ENCODE measurements around the gene CNTNAP4.

The CNTNAP4 gene

DNA sequence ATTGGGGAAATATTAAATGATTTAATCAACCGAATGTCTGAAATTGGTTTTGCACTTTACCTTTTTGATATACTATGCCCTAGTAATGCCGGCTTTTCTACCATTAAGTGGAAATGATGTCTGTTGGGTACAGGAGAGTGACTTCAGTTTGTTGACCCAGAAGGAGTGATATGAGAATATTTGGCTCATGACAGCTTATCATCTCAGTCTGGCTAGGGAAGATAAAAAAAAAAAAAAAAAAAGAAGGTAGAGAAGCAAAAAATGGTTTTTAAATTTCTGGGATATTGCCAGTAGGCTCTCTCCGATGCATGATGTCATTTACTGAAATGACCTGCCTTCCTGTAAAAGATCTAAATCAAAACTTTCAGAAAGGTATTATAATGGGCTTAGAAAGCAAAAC lies 69.0 kb downstream of the CNTNAP4 start:
- H3K27me3 ChIP-seq (ENCODE audit: control insufficient read depth in 5 of 5, insufficient read depth in 4 of 5, low read length in 5 of 5), result no peaks in the 10 kb centered on the region
- H3K4me1 ChIP-seq (ENCODE audit: control insufficient read depth in 5 of 5, insufficient read depth in 5 of 5, low read length in 5 of 5), result peaks cover 0 to 26% (median 20%) of the 10 kb centered on the region in 5 donors

DNA sequence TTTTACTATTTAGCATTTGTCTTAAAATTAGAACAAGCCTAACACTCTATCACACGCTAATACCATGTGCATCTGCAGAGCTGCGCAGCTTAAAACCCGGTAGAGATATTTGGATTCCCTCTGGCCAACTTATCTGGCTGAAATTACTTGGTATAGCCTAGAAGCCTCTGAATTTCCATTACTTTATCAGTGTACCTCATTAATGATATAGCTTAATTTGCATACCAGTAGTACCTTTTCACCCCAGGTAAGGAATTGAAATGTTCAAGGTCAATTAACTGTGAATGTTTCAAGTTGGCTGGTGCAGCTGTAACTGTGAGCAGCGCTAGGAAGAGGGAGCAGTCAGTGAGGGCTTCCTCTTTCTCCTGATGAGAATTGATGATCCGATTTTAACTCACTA lies 74.2 kb downstream of the CNTNAP4 start:
- H3K27ac ChIP-seq (ENCODE audit: low read depth, low read length), result no peak overlapping the region
- no peak overlapping the region for H3K9ac ChIP-seq (ENCODE audit: low read length in 5 of 5)
- H3K4me3 ChIP-seq (ENCODE audit: low read depth in 1 of 5, low read length in 5 of 5), result no peak overlapping the region
- no peaks in the 10 kb centered on the region for H3K4me1 ChIP-seq (ENCODE audit: control insufficient read depth in 5 of 5, insufficient read depth in 5 of 5, low read length in 5 of 5)
- H3K36me3 ChIP-seq (ENCODE audit: control insufficient read depth in 5 of 5, insufficient read depth in 5 of 5, low read length in 5 of 5), result no peaks in the 10 kb centered on the region
- no peaks in the 10 kb centered on the region for H3K9me3 ChIP-seq (ENCODE audit: control insufficient read depth in 5 of 5, low read length in 5 of 5)
- H3K27me3 ChIP-seq (ENCODE audit: control insufficient read depth in 5 of 5, insufficient read depth in 4 of 5, low read length in 5 of 5), result no peaks in the 10 kb centered on the region

More for the DNA sequence above, 69.0 kb downstream of the CNTNAP4 start:
- Histone ChIP-seq H3K9ac (ENCODE audit: low read length in 5 of 5) (no peak overlapping the region), H3K4me3 (ENCODE audit: low read depth in 1 of 5, low read length in 5 of 5) (no peak overlapping the region), H3K27ac (ENCODE audit: low read depth, low read length) (no peak overlapping the region), H3K36me3 (ENCODE audit: control insufficient read depth in 5 of 5, insufficient read depth in 5 of 5, low read length in 5 of 5) (no peaks in the 10 kb centered on the region), H3K9me3 (ENCODE audit: control insufficient read depth in 5 of 5, low read length in 5 of 5) (no peaks in the 10 kb centered on the region)

DNA sequence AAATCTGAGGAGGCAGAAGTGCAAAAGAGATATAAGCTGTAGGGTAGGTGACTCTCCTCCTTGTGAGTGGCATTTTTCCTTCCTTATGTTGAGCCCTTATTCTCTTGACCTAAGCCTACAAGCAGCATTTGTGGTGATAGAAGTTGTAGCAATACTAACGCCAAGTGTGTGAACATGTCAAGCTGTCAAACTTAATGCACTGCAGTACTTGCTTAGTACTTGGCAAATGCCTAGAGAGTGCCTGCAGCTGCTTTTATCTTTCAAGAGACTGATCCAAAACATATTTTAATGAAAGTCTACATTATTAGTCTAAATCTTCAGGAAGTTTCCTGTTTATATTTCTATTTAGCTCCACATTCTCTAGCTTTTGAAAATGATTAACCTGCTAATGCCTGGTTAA lies 83.2 kb downstream of the CNTNAP4 start:
- Histone ChIP-seq H3K4me1 (ENCODE audit: control insufficient read depth in 5 of 5, insufficient read depth in 5 of 5, low read length in 5 of 5) (peaks cover 0 to 13% (median 0%) of the 10 kb centered on the region in 5 donors), H3K4me3 (ENCODE audit: low read depth in 1 of 5, low read length in 5 of 5) (no peak overlapping the region), H3K9me3 (ENCODE audit: control insufficient read depth in 5 of 5, low read length in 5 of 5) (no peaks in the 10 kb centered on the region), H3K27me3 (ENCODE audit: control insufficient read depth in 5 of 5, insufficient read depth in 4 of 5, low read length in 5 of 5) (no peaks in the 10 kb centered on the region), H3K36me3 (ENCODE audit: control insufficient read depth in 5 of 5, insufficient read depth in 5 of 5, low read length in 5 of 5) (no peaks in the 10 kb centered on the region), H3K9ac (ENCODE audit: low read length in 5 of 5) (no peak overlapping the region), H3K27ac (ENCODE audit: low read depth, low read length) (no peak overlapping the region)

DNA sequence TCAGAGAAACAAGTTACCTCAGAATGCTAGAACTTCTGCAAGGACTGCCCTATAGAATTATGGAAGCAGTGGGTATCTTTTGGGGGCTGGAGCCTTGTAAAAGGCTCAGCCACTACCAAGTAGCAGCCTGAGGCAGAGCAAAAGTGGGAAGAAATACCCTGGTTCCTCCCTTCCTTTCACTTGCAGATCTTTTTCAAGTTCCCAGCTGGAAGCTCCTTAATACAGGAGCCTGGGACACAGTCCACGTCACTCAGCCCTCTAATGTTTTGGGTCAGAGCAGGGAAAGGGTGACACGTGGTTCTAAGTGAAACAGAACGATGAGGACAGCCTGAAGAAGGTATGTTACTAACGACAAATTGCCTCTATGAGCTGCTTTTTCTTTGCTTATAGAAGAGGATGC lies 93.1 kb downstream of the CNTNAP4 start:
- no peak overlapping the region for H3K9ac ChIP-seq (ENCODE audit: low read length in 5 of 5)
- no peak overlapping the region for H3K27ac ChIP-seq (ENCODE audit: low read depth, low read length)
- H3K4me1 ChIP-seq (ENCODE audit: control insufficient read depth in 5 of 5, insufficient read depth in 5 of 5, low read length in 5 of 5), result no peaks in the 10 kb centered on the region
- H3K36me3 ChIP-seq (ENCODE audit: control insufficient read depth in 5 of 5, insufficient read depth in 5 of 5, low read length in 5 of 5), result no peaks in the 10 kb centered on the region
- no peaks in the 10 kb centered on the region for H3K9me3 ChIP-seq (ENCODE audit: control insufficient read depth in 5 of 5, low read length in 5 of 5)
- no peak overlapping the region for H3K4me3 ChIP-seq (ENCODE audit: low read depth in 1 of 5, low read length in 5 of 5)
- no peaks in the 10 kb centered on the region for H3K27me3 ChIP-seq (ENCODE audit: control insufficient read depth in 5 of 5, insufficient read depth in 4 of 5, low read length in 5 of 5)

DNA sequence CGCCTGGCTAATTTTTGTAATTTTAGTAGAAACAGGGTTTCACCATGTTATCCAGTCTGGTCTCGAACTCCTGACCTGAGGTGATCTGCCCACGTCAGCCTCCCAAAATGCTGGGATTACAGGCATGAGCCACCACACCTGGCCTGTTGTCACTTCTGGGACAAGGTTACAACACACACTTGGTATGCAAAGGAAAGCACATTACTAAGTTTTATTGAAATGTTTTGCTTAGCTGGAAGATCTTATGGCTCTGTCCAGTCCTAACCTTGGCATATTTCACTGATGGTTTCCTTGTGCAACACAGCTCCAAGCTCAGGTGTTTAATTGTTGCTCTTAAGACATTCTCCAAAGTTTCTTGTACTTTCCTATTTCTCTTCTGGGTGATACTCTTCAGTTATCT lies 94.2 kb downstream of the CNTNAP4 start:
- Histone ChIP-seq H3K9ac (ENCODE audit: low read length in 5 of 5) (no peak overlapping the region), H3K4me1 (ENCODE audit: control insufficient read depth in 5 of 5, insufficient read depth in 5 of 5, low read length in 5 of 5) (no peaks in the 10 kb centered on the region), H3K27me3 (ENCODE audit: control insufficient read depth in 5 of 5, insufficient read depth in 4 of 5, low read length in 5 of 5) (no peaks in the 10 kb centered on the region), H3K36me3 (ENCODE audit: control insufficient read depth in 5 of 5, insufficient read depth in 5 of 5, low read length in 5 of 5) (no peaks in the 10 kb centered on the region), H3K4me3 (ENCODE audit: low read depth in 1 of 5, low read length in 5 of 5) (no peak overlapping the region), H3K27ac (ENCODE audit: low read depth, low read length) (no peak overlapping the region), H3K9me3 (ENCODE audit: control insufficient read depth in 5 of 5, low read length in 5 of 5) (no peaks in the 10 kb centered on the region)

DNA sequence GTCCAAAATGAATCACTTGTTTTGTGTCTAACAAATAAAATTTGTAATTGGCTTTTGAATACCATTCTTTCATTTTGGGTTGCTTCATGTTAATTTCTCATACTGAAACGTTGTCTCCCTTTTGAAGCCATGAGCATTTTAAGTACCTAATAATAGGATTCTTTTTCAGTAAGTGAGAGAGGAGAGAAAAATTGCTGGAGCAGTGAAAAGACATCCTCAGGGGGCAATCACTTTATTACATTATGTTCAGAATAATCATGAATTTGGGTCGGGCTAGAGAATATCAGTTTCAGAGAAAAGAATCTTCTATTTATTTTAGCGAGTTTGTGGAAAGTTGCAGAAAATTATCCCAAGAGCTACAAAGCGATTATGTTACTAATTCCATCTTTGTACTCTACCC lies 96.8 kb downstream of the CNTNAP4 start:
- H3K9me3 ChIP-seq (ENCODE audit: control insufficient read depth in 5 of 5, low read length in 5 of 5), result no peaks in the 10 kb centered on the region
- H3K4me1 ChIP-seq (ENCODE audit: control insufficient read depth in 5 of 5, insufficient read depth in 5 of 5, low read length in 5 of 5), result no peaks in the 10 kb centered on the region
- no peaks in the 10 kb centered on the region for H3K36me3 ChIP-seq (ENCODE audit: control insufficient read depth in 5 of 5, insufficient read depth in 5 of 5, low read length in 5 of 5)
- no peak overlapping the region for H3K4me3 ChIP-seq (ENCODE audit: low read depth in 1 of 5, low read length in 5 of 5)
- no peak overlapping the region for H3K27ac ChIP-seq (ENCODE audit: low read depth, low read length)
- H3K27me3 ChIP-seq (ENCODE audit: control insufficient read depth in 5 of 5, insufficient read depth in 4 of 5, low read length in 5 of 5), result no peaks in the 10 kb centered on the region
- H3K9ac ChIP-seq (ENCODE audit: low read length in 5 of 5), result no peak overlapping the region

DNA sequence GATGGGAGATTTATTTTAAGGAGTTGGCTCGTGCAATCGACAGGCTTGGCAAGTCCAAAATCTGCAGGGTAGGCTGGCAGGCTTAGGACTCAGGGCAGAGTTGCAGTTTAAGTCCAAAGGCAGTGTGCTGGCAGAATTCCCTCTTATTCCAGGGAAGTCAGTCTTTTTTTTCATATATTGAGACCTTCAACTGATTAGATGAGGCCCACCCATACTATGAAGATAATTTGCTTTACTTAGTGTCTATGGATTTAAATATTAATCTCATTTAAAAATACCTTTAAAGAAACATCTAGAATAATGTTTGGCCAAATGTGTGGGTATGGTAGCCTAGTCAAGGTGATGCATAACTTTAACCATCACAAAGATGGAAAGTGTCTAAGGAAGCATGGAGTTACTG lies 99.8 kb downstream of the CNTNAP4 start:
- Histone ChIP-seq H3K4me3 (ENCODE audit: low read depth in 1 of 5, low read length in 5 of 5) (no peak overlapping the region), H3K27me3 (ENCODE audit: control insufficient read depth in 5 of 5, insufficient read depth in 4 of 5, low read length in 5 of 5) (no peaks in the 10 kb centered on the region), H3K9ac (ENCODE audit: low read length in 5 of 5) (no peak overlapping the region), H3K9me3 (ENCODE audit: control insufficient read depth in 5 of 5, low read length in 5 of 5) (no peaks in the 10 kb centered on the region), H3K36me3 (ENCODE audit: control insufficient read depth in 5 of 5, insufficient read depth in 5 of 5, low read length in 5 of 5) (no peaks in the 10 kb centered on the region), H3K27ac (ENCODE audit: low read depth, low read length) (no peak overlapping the region), H3K4me1 (ENCODE audit: control insufficient read depth in 5 of 5, insufficient read depth in 5 of 5, low read length in 5 of 5) (no peaks in the 10 kb centered on the region)

DNA sequence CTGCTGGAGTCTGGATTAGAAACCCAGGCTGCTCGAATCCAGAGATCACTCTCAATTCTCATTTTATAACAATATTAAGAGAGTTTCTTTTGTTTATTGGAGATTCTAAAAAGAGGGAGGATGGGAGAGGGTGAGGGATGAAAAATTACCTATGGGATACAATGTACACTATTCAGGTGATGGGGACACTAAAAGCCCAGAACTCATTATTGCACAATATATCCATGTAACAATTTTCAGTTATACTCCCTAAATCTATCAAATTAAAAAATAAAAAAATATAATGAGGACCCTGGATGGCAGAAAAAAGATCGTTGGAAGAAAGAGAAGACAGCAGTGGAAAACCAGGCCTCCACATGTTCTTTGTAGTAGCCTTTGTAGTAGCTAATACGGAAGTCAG lies 100.8 kb downstream of the CNTNAP4 start:
- no peaks in the 10 kb centered on the region for H3K27me3 ChIP-seq (ENCODE audit: control insufficient read depth in 5 of 5, insufficient read depth in 4 of 5, low read length in 5 of 5)
- H3K36me3 ChIP-seq (ENCODE audit: control insufficient read depth in 5 of 5, insufficient read depth in 5 of 5, low read length in 5 of 5), result no peaks in the 10 kb centered on the region
- no peak overlapping the region for H3K4me3 ChIP-seq (ENCODE audit: low read depth in 1 of 5, low read length in 5 of 5)
- H3K4me1 ChIP-seq (ENCODE audit: control insufficient read depth in 5 of 5, insufficient read depth in 5 of 5, low read length in 5 of 5), result no peaks in the 10 kb centered on the region
- H3K9ac ChIP-seq (ENCODE audit: low read length in 5 of 5), result no peak overlapping the region
- H3K27ac ChIP-seq (ENCODE audit: low read depth, low read length), result no peak overlapping the region
- H3K9me3 ChIP-seq (ENCODE audit: control insufficient read depth in 5 of 5, low read length in 5 of 5), result no peaks in the 10 kb centered on the region

DNA sequence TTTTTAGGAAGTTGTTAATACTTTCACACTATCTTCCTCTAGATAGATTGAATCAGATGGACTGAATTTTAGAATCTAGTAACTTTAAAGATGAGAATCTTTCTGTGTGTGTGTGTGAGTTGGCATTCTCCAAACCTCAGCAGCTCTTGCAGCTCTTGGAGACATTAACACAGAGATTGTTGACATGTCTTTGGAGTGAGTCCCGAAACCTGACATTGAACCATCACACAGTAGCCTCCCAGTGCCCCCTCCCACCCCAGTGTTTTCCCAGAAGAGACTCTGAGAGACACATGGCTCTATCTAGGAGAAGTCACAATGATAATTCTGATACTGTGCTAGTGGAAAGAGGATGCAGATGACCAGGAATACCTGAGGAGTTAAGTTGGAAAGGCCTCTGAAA lies 103.9 kb downstream of the CNTNAP4 start:
- H3K27ac ChIP-seq (ENCODE audit: low read depth, low read length), result no peak overlapping the region
- no peaks in the 10 kb centered on the region for H3K4me1 ChIP-seq (ENCODE audit: control insufficient read depth in 5 of 5, insufficient read depth in 5 of 5, low read length in 5 of 5)
- H3K36me3 ChIP-seq (ENCODE audit: control insufficient read depth in 5 of 5, insufficient read depth in 5 of 5, low read length in 5 of 5), result no peaks in the 10 kb centered on the region
- H3K9me3 ChIP-seq (ENCODE audit: control insufficient read depth in 5 of 5, low read length in 5 of 5), result no peaks in the 10 kb centered on the region
- H3K9ac ChIP-seq (ENCODE audit: low read length in 5 of 5), result no peak overlapping the region
- no peaks in the 10 kb centered on the region for H3K27me3 ChIP-seq (ENCODE audit: control insufficient read depth in 5 of 5, insufficient read depth in 4 of 5, low read length in 5 of 5)
- H3K4me3 ChIP-seq (ENCODE audit: low read depth in 1 of 5, low read length in 5 of 5), result no peak overlapping the region

DNA sequence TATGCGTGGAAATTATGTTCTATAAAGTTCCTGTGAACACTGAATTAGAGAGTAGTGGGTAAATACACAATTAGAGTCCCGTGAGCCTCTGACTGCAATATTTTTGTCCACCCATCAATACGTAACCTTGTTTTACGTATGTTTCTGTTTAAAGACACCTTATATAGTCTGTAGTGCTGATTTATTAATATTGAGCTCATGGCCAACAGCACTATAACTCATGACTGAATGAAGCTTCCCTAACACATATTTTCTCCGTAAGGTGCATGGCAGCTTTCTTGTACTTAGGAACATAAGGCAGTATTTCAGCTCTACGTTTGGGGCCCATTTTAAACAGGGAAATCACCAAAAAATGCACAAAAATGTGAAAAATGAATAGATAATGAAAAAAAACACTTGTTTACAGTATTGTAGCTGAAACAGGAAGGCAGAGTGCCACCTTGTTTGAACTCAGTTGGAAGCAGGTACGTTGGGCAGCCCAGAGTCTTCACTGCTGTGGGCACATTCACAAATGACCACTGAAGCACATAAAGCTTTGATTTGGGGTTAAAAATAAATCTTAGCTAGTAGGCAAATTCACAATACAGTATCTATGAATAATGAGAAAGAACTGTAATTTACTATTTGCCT lies 108.5 kb downstream of the CNTNAP4 start:
- Histone ChIP-seq H3K4me1 (ENCODE audit: control insufficient read depth in 5 of 5, insufficient read depth in 5 of 5, low read length in 5 of 5) (no peaks in the 10 kb centered on the region), H3K27ac (ENCODE audit: low read depth, low read length) (no peak overlapping the region), H3K9me3 (ENCODE audit: control insufficient read depth in 5 of 5, low read length in 5 of 5) (no peaks in the 10 kb centered on the region), H3K4me3 (ENCODE audit: low read depth in 1 of 5, low read length in 5 of 5) (no peak overlapping the region), H3K36me3 (ENCODE audit: control insufficient read depth in 5 of 5, insufficient read depth in 5 of 5, low read length in 5 of 5) (no peaks in the 10 kb centered on the region), H3K9ac (ENCODE audit: low read length in 5 of 5) (no peak overlapping the region), H3K27me3 (ENCODE audit: control insufficient read depth in 5 of 5, insufficient read depth in 4 of 5, low read length in 5 of 5) (no peaks in the 10 kb centered on the region)

DNA sequence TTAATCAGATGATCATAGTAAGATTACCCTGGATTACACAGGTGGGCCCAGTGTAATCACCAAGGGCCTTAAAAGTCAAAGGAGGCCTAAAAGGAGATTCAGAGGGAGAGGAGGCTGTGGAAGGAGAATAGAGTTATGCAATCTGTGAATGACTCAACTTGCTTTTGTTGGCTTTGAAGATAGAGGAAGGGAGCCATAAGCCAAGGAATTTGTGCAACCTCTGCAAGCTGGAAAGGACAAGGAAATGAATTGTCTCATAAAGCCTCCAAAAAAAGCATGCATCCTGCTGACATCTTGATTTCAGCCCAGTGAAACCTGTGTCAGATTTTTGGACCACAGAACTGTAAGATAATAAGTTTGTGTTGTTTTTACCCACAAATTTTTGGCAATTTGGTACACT lies 109.6 kb downstream of the CNTNAP4 start:
- Histone ChIP-seq H3K4me3 (ENCODE audit: low read depth in 1 of 5, low read length in 5 of 5) (no peak overlapping the region), H3K9ac (ENCODE audit: low read length in 5 of 5) (no peak overlapping the region), H3K27me3 (ENCODE audit: control insufficient read depth in 5 of 5, insufficient read depth in 4 of 5, low read length in 5 of 5) (no peaks in the 10 kb centered on the region), H3K27ac (ENCODE audit: low read depth, low read length) (no peak overlapping the region), H3K4me1 (ENCODE audit: control insufficient read depth in 5 of 5, insufficient read depth in 5 of 5, low read length in 5 of 5) (no peaks in the 10 kb centered on the region), H3K36me3 (ENCODE audit: control insufficient read depth in 5 of 5, insufficient read depth in 5 of 5, low read length in 5 of 5) (no peaks in the 10 kb centered on the region), H3K9me3 (ENCODE audit: control insufficient read depth in 5 of 5, low read length in 5 of 5) (no peaks in the 10 kb centered on the region)
